ENCODE data around the gene DDX27.
A peak's percentile ranks its signal among the peaks of the same experiment; 100 is the strongest.

Gene DDX27

GRCh38 chr20:49278818-49279676, 59.8 kb downstream of the DDX27 start:
- no peak for DNase-seq

DNA sequence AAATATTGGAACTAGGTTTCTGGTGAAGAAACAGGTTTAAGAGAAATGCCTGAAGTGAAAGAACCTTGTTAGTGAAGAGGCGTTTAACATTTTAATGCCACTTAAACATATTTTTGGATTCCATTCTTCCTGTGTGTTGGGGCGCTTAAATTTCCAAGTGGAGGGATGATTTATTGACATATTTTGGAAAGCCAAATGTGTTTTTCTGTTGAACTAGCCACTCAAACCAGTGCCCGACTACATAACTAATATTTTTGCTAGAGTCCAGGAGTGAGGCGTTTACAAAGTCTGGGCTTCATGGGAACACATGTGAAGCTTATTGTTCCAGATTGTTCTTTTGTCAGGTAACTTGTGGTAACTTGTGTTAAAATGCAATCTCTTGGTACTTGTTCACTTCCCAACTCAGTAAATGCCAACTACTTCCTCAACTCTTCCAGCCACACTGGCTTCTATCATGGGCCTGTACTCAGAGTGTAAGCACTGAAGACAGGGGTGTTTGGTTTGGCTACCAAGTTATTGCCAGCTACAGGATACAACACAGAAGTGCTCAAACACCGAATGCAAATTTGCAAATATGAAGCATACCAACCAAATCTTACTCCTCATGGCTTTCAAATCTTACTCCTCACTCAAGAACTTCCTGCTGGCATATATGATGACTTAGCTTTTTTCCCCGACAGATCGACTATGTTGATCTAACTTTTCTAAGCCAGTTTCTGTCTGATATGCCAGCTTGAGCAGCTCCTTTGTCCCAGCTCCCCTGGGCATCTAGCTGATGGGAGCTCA, 60.7 kb downstream of the DDX27 start:
- no peak for DNase-seq

GRCh38 chr20:49280463-49281058, 61.3 kb downstream of the DDX27 start:
- no peak for DNase-seq

GRCh38 chr20:49281059-49281912, 62.1 kb downstream of the DDX27 start:
- no peak for DNase-seq

DNA sequence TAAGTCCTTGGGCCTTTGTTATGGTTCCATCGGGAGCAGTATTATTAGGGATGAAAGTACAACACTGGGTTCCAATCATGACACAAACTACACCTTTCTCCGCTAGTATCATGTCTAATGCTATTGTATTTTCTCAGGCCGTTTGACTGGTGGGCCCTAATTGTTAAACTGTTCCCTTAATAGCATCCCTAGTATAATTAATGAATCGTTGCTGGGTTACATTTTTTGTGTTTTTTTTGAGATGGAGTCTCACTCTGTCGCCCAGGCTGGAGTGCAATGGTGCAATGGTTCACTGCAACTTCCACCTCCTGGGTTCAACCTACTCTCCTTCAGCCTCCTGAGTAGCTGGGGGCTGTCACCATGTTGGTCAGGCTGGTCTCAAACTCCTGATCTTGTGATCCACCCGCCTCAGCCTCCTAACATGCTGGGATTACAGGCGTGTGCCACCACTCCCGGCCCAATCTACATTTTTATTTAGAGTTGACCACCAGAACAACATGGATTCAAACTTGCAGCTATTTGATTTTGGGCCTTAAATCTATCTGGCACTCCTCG, 62.8 kb downstream of the DDX27 start:
- DNase-seq = no peak

- no peak for DNase-seq
Measured at GRCh38 chr20:49282584-49283171, 63.5 kb downstream of the DDX27 start.

GRCh38 chr20:49283176-49283702, 64.0 kb downstream of the DDX27 start:
- no peak for DNase-seq

DNA sequence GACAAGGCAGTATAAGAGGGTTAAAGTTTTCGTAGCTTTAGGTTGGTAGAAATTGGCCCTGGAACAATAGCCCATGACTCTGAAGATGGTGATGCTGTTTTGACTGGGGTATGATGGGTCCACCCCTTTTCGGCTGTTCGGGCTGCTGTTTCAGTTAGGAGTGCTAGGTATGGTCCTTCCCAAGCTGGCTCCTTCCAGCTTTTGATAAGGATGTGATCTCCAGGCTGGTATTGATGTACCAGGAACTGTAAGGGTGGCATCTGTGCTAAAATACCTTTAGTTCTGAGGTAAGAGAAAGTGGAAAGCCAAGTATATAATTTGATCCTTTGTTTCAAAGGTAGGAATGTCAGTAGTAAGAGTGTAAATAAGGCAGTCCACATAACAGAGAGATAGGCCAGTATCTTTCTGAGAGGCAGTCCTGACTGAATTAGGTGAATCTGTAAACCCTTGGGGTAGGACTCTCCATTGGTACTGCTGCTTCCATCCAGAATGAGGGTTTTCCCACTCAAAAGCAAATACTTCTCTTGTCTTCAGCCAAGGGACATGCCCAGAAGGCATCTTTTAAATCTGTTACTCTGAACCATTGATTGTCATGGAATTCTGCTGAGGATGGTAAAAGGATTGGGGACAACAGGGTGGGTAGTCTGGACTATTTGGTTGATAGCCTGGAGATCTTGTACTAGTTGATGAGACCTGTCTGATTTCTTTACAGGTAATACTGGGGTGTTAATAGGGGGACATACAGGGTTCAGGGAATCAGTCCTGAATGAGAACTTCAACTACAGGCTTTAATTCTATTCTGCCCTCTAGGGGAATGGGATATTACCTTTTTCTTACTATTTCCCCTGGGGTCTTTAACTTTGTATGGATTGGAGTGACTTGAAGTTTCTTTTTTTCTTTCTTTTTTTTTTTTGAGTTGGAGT, 64.7 kb downstream of the DDX27 start:
- DNase-seq = no peak

GRCh38 chr20:49284818-49285217, 65.6 kb downstream of the DDX27 start:
- no peak for DNase-seq

- no peak for DNase-seq
Measured at GRCh38 chr20:49285233-49285668, 66.0 kb downstream of the DDX27 start.

DNA sequence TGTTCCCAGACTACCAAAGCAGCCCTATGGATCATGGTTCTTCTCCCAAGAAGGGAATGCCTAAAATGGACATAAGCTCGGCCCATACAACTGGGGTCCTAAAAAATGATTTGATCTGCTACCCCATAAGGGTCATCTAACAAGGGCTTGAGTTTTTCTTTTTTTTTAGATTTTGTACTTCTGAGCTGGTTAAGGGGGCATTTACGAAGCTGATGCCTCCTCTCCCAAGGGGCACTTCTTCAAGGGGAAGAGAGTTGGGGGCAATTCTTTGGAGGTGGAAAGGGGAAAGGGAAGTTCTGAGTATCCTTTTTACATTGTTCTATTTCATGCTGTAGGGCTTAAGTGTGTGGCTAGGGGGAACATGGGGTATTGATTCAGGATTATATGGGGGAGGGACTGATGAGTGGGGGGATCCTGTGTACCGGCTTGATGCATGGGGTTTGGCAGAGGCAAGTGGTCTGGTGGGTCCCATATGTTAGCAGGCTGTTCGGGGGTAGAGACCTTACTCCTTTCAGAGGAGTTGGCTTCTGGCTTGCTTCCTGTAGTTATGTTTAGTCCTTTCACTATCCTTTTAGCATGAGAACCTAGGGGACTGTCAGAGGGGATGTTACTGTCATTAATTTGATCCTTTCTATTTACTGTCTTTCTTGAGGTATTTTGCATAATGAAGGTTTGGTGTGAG, 66.7 kb downstream of the DDX27 start:
- DNase-seq = no peak

GRCh38 chr20:49286689-49287551, 67.7 kb downstream of the DDX27 start:
- DNase-seq = no peak

- DNase-seq = no peak
Measured at GRCh38 chr20:49287555-49288249, 68.5 kb downstream of the DDX27 start.

- no peak for DNase-seq
Measured at GRCh38 chr20:49288250-49288751, 69.1 kb downstream of the DDX27 start.

DNA sequence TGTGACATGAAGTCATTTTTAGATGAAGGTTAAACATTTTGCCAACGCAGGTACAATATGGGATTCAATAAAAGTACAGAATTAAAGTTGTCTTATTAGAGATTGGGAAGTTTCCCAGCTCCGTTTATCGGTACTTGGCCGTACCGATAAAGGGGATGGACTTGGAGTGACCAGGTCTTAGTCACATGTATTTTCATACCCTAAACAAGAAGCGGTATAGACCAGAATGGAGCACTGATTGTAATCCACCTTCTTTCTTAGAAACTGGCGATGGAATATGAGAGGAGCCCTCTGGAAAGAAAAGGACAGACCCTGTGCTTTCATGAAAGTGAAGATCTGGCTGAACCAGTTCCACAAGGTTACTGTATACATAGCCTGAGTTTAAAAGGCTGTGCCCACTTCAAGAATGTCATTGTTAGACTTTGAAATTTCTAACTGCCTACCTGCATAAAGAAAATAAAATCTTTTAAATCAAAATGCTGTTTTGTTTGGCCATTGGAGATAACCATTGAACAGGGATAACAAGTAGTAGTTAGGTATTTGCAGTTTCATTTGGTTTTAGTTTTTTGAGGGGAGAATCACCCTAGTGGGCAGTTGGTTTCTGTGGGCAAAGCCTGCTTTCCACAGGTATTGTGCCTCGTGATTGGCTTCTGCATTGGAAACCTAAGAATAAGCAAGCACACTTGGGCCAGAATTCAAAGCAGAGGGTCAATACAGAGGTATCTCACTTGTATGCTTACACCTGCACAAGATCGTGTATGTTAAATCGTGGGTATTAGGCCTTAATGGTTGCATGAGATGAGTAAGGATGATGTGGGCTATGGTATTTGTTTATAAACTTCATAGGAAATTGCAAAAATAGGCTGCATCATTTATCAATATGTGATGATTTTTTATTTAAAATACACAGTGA, 69.8 kb downstream of the DDX27 start:
- peak; percentile 76 for DNase-seq

DNA sequence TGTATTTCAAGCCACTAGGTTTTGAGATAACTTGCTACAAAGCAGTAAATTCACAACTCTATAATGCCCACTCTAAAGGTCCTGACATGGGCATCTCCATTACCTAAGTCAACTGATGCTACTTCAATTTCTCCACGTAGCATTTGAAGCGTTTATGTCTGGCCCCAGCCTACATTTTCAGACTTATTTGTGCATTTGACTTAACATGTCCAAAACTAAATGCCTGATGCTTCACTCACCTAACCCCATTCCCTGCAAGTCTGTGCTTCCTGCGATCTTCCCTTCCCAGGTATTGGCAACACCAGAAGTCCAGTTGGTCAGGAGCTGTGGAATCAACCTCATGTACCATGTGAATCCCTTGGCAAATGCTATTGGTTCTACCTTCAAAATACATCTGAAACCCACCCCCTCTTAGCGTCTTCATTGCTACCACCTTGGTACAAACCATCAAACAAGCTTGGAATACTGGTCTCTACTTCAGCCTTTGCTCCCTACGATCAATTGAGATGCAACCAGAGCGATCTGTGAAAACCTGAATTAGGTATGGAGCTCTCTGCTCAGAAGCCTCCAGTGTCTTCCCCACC, 71.5 kb downstream of the DDX27 start:
- no peak for DNase-seq

DNA sequence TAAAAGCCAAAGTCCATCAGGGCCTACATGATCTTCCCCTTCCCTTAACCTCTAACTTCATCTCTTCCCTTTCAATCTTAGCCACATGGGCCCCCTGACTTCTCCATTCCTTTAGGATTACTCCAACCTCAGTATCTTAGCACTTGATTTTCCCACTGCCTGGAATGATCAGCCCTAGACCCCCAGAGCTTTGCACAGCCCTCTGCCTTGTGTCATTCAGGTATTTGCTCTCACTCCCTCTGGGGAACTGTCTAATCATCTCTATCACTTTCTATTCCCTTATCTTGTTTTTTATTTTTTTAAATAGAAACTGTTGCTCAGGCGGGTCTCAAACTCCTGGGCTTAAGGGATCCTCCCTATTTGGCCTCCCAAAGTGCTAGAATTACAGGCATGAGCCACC, 72.0 kb downstream of the DDX27 start:
- no peak for DNase-seq

Data from NCI-H510A (cell line).